EH (cell line): ENCODE data around the gene DENND1A.

Experiments
- DNase-seq: peaks from one replicate; pipeline ENCODE4 v3.0.0-alpha.2; 2015; ENCODE audit warnings: low read depth

Gene DENND1A

GRCh38 chr9:123684393-123685149 is 245.4 kb downstream of the DENND1A start:
- peak; percentile 19 for DNase-seq

- DNase-seq, result peak; percentile 13
Observed at GRCh38 chr9:123682746-123683145, 247.2 kb downstream of the DENND1A start.

- no peak for DNase-seq
Observed at GRCh38 chr9:123680352-123680751, 249.6 kb downstream of the DENND1A start.

- DNase-seq, result peak; percentile 56
Observed at GRCh38 chr9:123679330-123679987, 250.5 kb downstream of the DENND1A start.

- DNase-seq, result peak; percentile 54
Observed at GRCh38 chr9:123678878-123679329, 251.0 kb downstream of the DENND1A start.

- DNase-seq, result no peak
Observed at GRCh38 chr9:123678038-123678877, 251.7 kb downstream of the DENND1A start.

GRCh38 chr9:123676869-123677268 is 253.1 kb downstream of the DENND1A start:
- DNase-seq, result no peak

GRCh38 chr9:123669346-123669745 is 260.6 kb downstream of the DENND1A start:
- DNase-seq, result peak; percentile 23

GRCh38 chr9:123663529-123663928 is 266.4 kb downstream of the DENND1A start:
- DNase-seq, result no peak

GRCh38 chr9:123662057-123662776 is 267.7 kb downstream of the DENND1A start:
- no peak for DNase-seq

- DNase-seq, result no peak
Observed at GRCh38 chr9:123660691-123661466, 269.0 kb downstream of the DENND1A start.

- no peak for DNase-seq
Observed at GRCh38 chr9:123659358-123659757, 270.6 kb downstream of the DENND1A start.

GRCh38 chr9:123658792-123659191 is 271.1 kb downstream of the DENND1A start:
- DNase-seq, result no peak

GRCh38 chr9:123657941-123658340 is 272.0 kb downstream of the DENND1A start:
- no peak for DNase-seq

- DNase-seq, result no peak
Observed at GRCh38 chr9:123657099-123657498, 272.8 kb downstream of the DENND1A start.

- peak; percentile 41 for DNase-seq
Observed at GRCh38 chr9:123656565-123656964, 273.4 kb downstream of the DENND1A start.

GRCh38 chr9:123655681-123656423 is 274.1 kb downstream of the DENND1A start:
- no peak for DNase-seq

GRCh38 chr9:123654994-123655637 is 274.8 kb downstream of the DENND1A start:
- no peak for DNase-seq

GRCh38 chr9:123654218-123654993 is 275.5 kb downstream of the DENND1A start:
- no peak for DNase-seq
